ENCODE measurements around the gene LPP. TPM values are rescaled to one million over a fixed set of nuclear protein-coding genes. Genes with fewer than 3 reads are reported as not detected.

Gene LPP
- total RNA-seq, 2 donors from 2014 or later: 1,568 to 1,607 TPM

DNA sequence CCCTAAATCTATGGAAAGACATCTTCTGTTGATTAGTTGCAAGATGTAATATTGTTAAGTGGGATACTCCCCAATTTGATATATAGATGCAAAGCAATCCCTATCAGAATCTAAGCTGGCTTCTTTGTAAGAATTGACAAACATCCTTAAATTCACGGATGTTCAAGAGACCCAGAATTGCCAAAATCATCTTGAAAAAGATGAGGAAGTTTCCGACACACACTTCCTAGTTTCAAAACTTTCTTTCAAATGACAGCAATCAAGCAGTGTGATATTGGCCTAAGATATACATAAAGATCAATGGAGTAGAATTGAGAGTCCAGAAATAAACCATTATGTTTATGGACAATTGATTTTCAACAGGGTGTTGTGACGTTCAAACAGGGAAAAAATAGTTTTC, 383.6 kb downstream of the LPP start:
- no peak overlapping the region for H3K27ac ChIP-seq
- no peak for DNase-seq (ENCODE audit: low spot score)
- TF ChIP-seq, protein P1, sequence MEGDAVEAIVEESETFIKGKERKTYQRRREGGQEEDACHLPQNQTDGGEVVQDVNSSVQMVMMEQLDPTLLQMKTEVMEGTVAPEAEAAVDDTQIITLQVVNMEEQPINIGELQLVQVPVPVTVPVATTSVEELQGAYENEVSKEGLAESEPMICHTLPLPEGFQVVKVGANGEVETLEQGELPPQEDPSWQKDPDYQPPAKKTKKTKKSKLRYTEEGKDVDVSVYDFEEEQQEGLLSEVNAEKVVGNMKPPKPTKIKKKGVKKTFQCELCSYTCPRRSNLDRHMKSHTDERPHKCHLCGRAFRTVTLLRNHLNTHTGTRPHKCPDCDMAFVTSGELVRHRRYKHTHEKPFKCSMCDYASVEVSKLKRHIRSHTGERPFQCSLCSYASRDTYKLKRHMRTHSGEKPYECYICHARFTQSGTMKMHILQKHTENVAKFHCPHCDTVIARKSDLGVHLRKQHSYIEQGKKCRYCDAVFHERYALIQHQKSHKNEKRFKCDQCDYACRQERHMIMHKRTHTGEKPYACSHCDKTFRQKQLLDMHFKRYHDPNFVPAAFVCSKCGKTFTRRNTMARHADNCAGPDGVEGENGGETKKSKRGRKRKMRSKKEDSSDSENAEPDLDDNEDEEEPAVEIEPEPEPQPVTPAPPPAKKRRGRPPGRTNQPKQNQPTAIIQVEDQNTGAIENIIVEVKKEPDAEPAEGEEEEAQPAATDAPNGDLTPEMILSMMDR (IDR thresholded peaks at IDR 0.05): no peak

DNA sequence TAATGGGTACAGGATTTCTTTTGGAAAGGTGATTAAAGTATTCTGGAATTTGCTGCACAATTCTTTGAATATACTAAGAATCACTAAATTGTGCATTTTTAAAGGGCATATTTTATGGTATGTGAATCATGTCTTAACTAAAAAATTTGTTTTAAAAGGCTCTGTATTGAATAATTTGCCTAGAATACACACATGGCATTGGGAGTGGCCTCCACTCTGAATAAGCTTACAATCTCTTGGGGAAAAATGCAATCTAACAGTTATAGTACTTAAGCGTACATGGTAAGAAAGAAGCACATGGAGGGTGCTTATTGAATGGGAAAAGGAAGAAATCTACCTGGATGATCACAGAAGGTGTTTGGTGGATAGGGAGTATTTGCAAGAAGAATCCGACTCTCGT, 385.1 kb downstream of the LPP start:
- DNase-seq (ENCODE audit: low spot score): no peak
- Histone ChIP-seq H3K4me1 (ENCODE audit: control insufficient read depth in 1 of 2, low read depth in 2 of 2) (peaks cover 2 to 60% of the 10 kb centered on the region in 2 donors), H3K36me3 (no peaks in the 10 kb centered on the region), H3K27ac (no peak overlapping the region), H3K27me3 (replicated peaks; ENCODE audit: insufficient read depth) (no peaks in the 10 kb centered on the region), H3K9me3 (no peaks in the 10 kb centered on the region), H3K4me3 (no peak overlapping the region)
- TF ChIP-seq, protein P1 (IDR thresholded peaks at IDR 0.05): no peak
- ATAC-seq (ENCODE audit: insufficient number of reproducible peaks, low FRiP score, low read depth): no peak

More for the DNA sequence above, 383.6 kb downstream of the LPP start:
- Histone ChIP-seq H3K9me3 (no peaks in the 10 kb centered on the region), H3K27me3 (replicated peaks; ENCODE audit: insufficient read depth) (no peaks in the 10 kb centered on the region), H3K4me3 (no peak overlapping the region), H3K36me3 (no peaks in the 10 kb centered on the region), H3K4me1 (ENCODE audit: control insufficient read depth in 1 of 2, low read depth in 2 of 2) (peaks cover 6 to 73% of the 10 kb centered on the region in 2 donors)
- ATAC-seq (ENCODE audit: insufficient number of reproducible peaks, low FRiP score, low read depth): no peak

DNA sequence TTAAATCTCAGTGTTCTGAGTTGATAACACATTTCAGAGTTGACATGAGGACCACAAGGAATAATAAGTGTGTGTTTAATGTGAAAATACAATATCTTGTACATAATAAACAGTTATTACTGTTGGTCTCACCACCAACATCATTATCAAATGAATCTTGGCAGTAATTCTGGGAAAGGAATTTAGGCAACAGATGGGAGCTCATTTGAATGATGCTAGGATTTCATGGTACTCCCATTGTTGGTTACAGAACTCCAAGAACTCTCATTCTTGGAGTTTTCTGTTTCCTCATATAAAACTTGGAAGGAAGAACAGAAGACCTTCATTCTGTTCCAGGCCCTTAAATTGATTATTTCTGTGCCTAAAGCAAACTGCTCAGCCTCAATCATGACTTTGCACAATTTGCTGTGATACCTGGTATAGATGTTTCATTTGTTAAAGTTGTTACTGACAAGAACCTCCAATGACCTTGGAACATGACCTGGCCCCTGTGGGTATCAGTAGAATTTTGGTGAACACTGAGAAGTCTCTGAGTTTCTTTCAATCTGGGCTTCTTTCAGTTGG, 385.8 kb downstream of the LPP start:
- TF ChIP-seq, protein P1 (IDR thresholded peaks at IDR 0.05): no peak
- peaks cover 2 to 53% of the 10 kb centered on the region in 2 donors for H3K4me1 ChIP-seq (ENCODE audit: control insufficient read depth in 1 of 2, low read depth in 2 of 2)
- no peak overlapping the region for H3K27ac ChIP-seq
- H3K4me3 ChIP-seq: no peak overlapping the region
- ATAC-seq (ENCODE audit: insufficient number of reproducible peaks, low FRiP score, low read depth): no peak
- no peaks in the 10 kb centered on the region for H3K36me3 ChIP-seq
- H3K27me3 ChIP-seq (replicated peaks; ENCODE audit: insufficient read depth): no peaks in the 10 kb centered on the region
- no peak for DNase-seq (ENCODE audit: low spot score)
- no peaks in the 10 kb centered on the region for H3K9me3 ChIP-seq

DNA sequence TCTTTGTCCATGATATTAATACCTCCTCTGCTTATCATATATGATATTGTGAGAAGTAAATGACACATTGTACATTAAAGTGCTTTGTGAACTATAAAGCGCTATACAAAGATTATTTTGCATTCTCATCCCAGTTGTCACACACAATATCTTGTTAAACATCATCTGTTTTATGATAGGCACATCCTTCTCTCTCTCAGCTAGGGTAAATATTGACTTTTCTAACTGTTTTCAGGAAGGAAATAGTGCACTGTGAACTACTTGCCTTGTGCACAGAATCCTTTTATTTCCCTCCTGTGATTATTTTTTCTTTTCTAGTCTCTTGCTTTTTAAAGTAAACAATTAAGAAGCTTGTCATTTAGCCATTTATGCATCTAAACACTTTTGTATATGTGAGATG, 388.2 kb downstream of the LPP start:
- Histone ChIP-seq H3K4me3 (no peak overlapping the region), H3K4me1 (ENCODE audit: control insufficient read depth in 1 of 2, low read depth in 2 of 2) (peaks cover 6 to 37% of the 10 kb centered on the region in 2 donors), H3K27me3 (replicated peaks; ENCODE audit: insufficient read depth) (no peaks in the 10 kb centered on the region), H3K27ac (no peak overlapping the region), H3K9me3 (no peaks in the 10 kb centered on the region), H3K36me3 (no peaks in the 10 kb centered on the region)
- TF ChIP-seq, protein P1 (IDR thresholded peaks at IDR 0.05): no peak
- ATAC-seq (ENCODE audit: insufficient number of reproducible peaks, low FRiP score, low read depth) (no peak), DNase-seq (ENCODE audit: low spot score) (no peak)

DNA sequence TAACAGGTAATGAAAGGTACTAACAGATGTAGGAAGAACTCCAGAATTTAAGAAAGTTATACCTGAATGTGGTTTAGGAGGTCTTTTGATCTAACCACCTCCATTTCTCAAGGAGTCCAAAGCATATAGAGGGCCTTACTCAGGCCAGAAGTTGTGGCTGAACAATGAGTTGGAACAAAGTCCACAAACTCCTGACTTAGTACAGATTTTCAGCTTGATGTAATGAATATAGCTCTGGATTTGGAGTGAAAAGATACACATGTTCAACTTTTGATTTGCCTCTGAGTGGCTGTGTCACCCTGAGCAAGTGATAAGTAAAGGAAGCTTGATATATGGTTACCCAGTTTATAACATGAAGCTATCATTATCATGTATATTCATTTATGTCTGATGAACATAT, 390.1 kb downstream of the LPP start:
- Histone ChIP-seq H3K9me3 (no peaks in the 10 kb centered on the region), H3K36me3 (no peaks in the 10 kb centered on the region), H3K4me3 (no peak overlapping the region), H3K4me1 (ENCODE audit: control insufficient read depth in 1 of 2, low read depth in 2 of 2) (peaks cover 6 to 26% of the 10 kb centered on the region in 2 donors), H3K27ac (no peak overlapping the region), H3K27me3 (replicated peaks; ENCODE audit: insufficient read depth) (no peaks in the 10 kb centered on the region)
- TF ChIP-seq, protein P1 (IDR thresholded peaks at IDR 0.05): no peak
- DNase-seq (ENCODE audit: low spot score) (no peak), ATAC-seq (ENCODE audit: insufficient number of reproducible peaks, low FRiP score, low read depth) (no peak)
